HT-29 (cell line): Measurements from ENCODE around the gene TRIM31. TPM values are rescaled to one million over a fixed set of nuclear protein-coding genes. Genes with fewer than 3 reads are reported as not detected.

Source experiments
- DNase-seq: peaks from one replicate; pipeline ENCODE4 v3.0.0-alpha.2; 2015; ENCODE audit warnings: low spot score
- small RNA-seq: library from RNA; depleted of rRNA; stranded (forward); fragments of <200 nt; gene quantifications from one replicate; pipeline ENCODE3, GENCODE V24; 2014
- total RNA-seq: library from RNA; depleted of rRNA; stranded (reverse); fragments of >200 nt; shearing (Covaris generic); gene quantifications from 2 replicates; pipeline ENCODE4 v1.2.3, GENCODE V29; 2014; rRNA removed

The TRIM31 gene
- total RNA-seq, 1 experiment from 2014 or later, result 112 TPM

- DNase-seq, result no peak
Observed at GRCh38 chr6:30055513-30055912, 57.4 kb downstream of the TRIM31 start.

GRCh38 chr6:30053682-30054081 lies 59.2 kb downstream of the TRIM31 start:
- DNase-seq, result no peak

Small RNAs within 50 kb of the gene (small RNA-seq; reads per million reads assigned to genes)
- gene RF00554, result not detected
- gene RF02219, result not detected
- not detected for gene RF02220

Other genes with a start within 250 kb of the TRIM31 start
- gene HLA-A, start 170.6 kb downstream of the TRIM31 start, total RNA-seq, result 856 and 869 TPM in 2 replicates
- 31.1 and 45.0 TPM in 2 replicates for gene POLR1H, start 51.8 kb downstream of the TRIM31 start, total RNA-seq
- gene PPP1R11, start 45.9 kb downstream of the TRIM31 start, total RNA-seq, result 44.2 and 49.3 TPM in 2 replicates
- gene RNF39, start 37.3 kb downstream of the TRIM31 start, total RNA-seq, result 3.8 and 6.5 TPM in 2 replicates
- gene TRIM40, start 23.1 kb upstream of the TRIM31 start, total RNA-seq, result not detected in 2 replicates
- 1.2 and 2.1 TPM in 2 replicates for gene TRIM10, start 48.1 kb upstream of the TRIM31 start, total RNA-seq
- gene TRIM15, start 50.5 kb upstream of the TRIM31 start, total RNA-seq, result 13.3 and 15.1 TPM in 2 replicates
- 63.1 and 63.5 TPM in 2 replicates for gene TRIM26, start 100.3 kb upstream of the TRIM31 start, total RNA-seq
- 13.6 and 15.0 TPM in 2 replicates for gene TRIM39, start 213.8 kb upstream of the TRIM31 start, total RNA-seq
- 111 and 121 TPM in 2 replicates for gene RPP21, start 232.1 kb upstream of the TRIM31 start, total RNA-seq